AG04450 (cell line): ENCODE results near the gene GABPB1. TPM values are rescaled to one million over a fixed set of nuclear protein-coding genes. Genes with fewer than 3 reads are reported as not detected.

Source experiments
- CTCF ChIA-PET: fragments of 300-600, 350-600 bp; formaldehyde crosslinking; extraction: SDS; loops from one replicate; lab custom pipeline; 2022; ENCODE audit warnings: antibody characterized with exemption, inconsistent platforms; lab: Charles Lee
- POLR2A ChIA-PET: fragments of 350-600 bp; formaldehyde crosslinking; extraction: SDS; loops from one replicate; lab custom pipeline; 2021; ENCODE audit warnings: antibody characterized with exemption, inconsistent platforms; lab: Yijun Ruan, JAX
- DNase-seq: peaks from one replicate; pipeline ENCODE4 v3.0.0-alpha.2; 2011; ENCODE audit warnings: low read depth, low spot score
- H3K27ac ChIP-seq: one replicate; pipeline ENCODE4 v1.5.1; 2012; ENCODE audit warnings: low read depth, low read length, control low read depth
- H3K27me3 ChIP-seq: one replicate; pipeline ENCODE4 v1.6.0; 2012; ENCODE audit warnings: low read length; ENCODE audit not compliant: control insufficient read depth, insufficient read depth
- H3K4me3 ChIP-seq: 2 replicates; pipeline ENCODE4 v1.5.1; 2011; ENCODE audit warnings: mild to moderate bottlenecking, low read depth, low read length, control low read depth
- H3K9me3 ChIP-seq: 2 replicates; pipeline ENCODE4 v1.5.1; 2012; ENCODE audit warnings: low read length; ENCODE audit not compliant: control insufficient read depth, insufficient read depth
- CTCF ChIP-seq: IDR thresholded peaks from 2 replicates; pipeline ENCODE4 v1.5.1; 2011; ENCODE audit warnings: low read depth, low read length, control low read depth, inconsistent platforms
- polyA plus RNA-seq: library from polyadenylated mRNA; depleted of rRNA; stranded (reverse); fragments of >200 nt; gene quantifications from 2 replicates; pipeline ENCODE4 v1.2.3, GENCODE V29; 2011

The GABPB1 gene
- polyA plus RNA-seq, 1 experiment, result 29.9 TPM

GRCh38 chr15:50275908-50276307 is 79.1 kb downstream of the GABPB1 start:
- POLR2A ChIA-PET, result no interaction called here
- Histone ChIP-seq H3K9me3 (no peaks in the 10 kb centered on the region), H3K27ac (no peak overlapping the region), H3K4me3 (no peak overlapping the region), H3K27me3 (no peaks in the 10 kb centered on the region)
- no peak for TF ChIP-seq CTCF
- CTCF ChIA-PET, result no interaction called here
- DNase-seq, result no peak

DNA sequence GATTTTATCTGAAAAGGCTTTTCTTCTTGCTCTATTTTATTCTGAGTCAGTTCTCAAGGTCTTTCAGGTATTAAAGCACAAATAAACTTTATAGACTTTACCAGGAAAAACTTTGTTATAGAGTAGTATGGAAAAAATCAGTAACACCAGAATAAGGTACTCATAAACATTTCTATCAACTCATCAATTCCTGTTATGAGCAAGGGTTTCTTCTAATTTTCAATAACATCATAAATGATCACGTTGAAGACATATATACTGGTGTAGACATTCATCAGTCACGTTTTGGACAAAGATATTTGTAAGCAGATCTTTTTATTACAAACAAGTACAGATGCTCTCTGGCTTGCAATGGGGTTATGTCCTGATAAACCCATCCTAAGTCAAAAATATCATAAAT is 79.9 kb downstream of the GABPB1 start:
- DNase-seq, result no peak
- CTCF ChIA-PET, result no interaction called here
- Histone ChIP-seq H3K27ac (no peak overlapping the region), H3K27me3 (no peaks in the 10 kb centered on the region), H3K9me3 (no peaks in the 10 kb centered on the region), H3K4me3 (no peak overlapping the region)
- TF ChIP-seq CTCF, result no peak
- POLR2A ChIA-PET, result no interaction called here

- ChIA-PET CTCF (no interaction called here), POLR2A (no interaction called here)
- TF ChIP-seq CTCF, result no peak
Measured at GRCh38 chr15:50267577-50267976, 87.4 kb downstream of the GABPB1 start.

DNA sequence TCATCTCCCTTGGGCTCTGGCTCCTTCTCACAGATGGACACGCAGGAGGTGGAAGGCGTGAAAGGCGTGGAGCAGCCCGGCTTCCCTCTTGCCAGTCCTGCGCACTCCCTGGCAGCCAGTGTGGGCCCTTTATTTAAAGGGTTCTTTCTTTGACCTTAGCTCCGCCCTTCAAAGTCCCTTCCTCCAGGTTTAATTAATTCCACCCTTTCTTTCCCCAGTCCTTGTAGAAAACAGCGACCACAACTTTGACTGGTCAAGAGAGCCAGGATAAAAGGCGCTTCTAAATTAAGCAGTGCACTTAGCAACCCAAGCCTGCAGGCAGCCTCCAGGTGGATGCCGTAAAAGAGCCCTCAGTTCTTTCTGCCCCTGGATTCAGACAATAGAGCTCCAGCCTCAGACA is 89.4 kb downstream of the GABPB1 start, which contains the start of gene HDC:
TSS of gene HDC (minus strand) at position 107 of the 400 bp plus-strand sequence. CDS start at position 4, 103 bp downstream.
- H3K27ac ChIP-seq, result no peak within 1 kb of the TSS
- ChIA-PET CTCF (no interaction called here), POLR2A (no interaction called here)
- no peak for DNase-seq
- TF ChIP-seq CTCF, result no peak
- no peak within 1 kb of the TSS for H3K4me3 ChIP-seq
- H3K9me3 ChIP-seq, result no peaks in the 10 kb centered on the region; the same call in 1 of the 2 replicates
- peaks cover 4% of the 10 kb centered on the region for H3K27me3 ChIP-seq

More at GRCh38 chr15:50267577-50267976, 87.4 kb downstream of the GABPB1 start:
- no peak for DNase-seq
- Histone ChIP-seq H3K9me3 (no peaks in the 10 kb centered on the region), H3K4me3 (no peak overlapping the region), H3K27me3 (peaks cover 4% of the 10 kb centered on the region), H3K27ac (no peak overlapping the region)

- peaks cover 4% of the 10 kb centered on the region for H3K27me3 ChIP-seq
- no peak overlapping the region for H3K4me3 ChIP-seq
- DNase-seq, result no peak
- TF ChIP-seq CTCF, result no peak
- H3K27ac ChIP-seq, result no peak overlapping the region
- CTCF ChIA-PET, result no interaction called here
- no peaks in the 10 kb centered on the region; the same call in 1 of the 2 replicates for H3K9me3 ChIP-seq
- POLR2A ChIA-PET, result no interaction called here
Measured at GRCh38 chr15:50262533-50262932, 92.5 kb downstream of the GABPB1 start.
